Tibial nerve (tissue), 4 donors: ENCODE measurements around the gene IFI44L. TPM values are rescaled to one million over a fixed set of nuclear protein-coding genes. Genes with fewer than 3 reads are reported as not detected.

Experiments used
- DNase-seq, 2 donors: peaks; one replicate each; pipeline ENCODE4 v3.0.0-alpha.2; 2019; ENCODE audit warnings: low spot score in 2 of 2
- H3K27ac ChIP-seq, 4 donors: fragments of 200-600 bp; sonication (generic) in 3 of 4; one replicate each; pipeline ENCODE4 v1.5.1; 2017 to 2019; ENCODE audit warnings: mild to moderate bottlenecking in 1 of 4
- H3K27me3 ChIP-seq, 2 donors: fragments of 200-600 bp; sonication (generic) in 1 of 2; one replicate each; pipeline versions ENCODE4 v1.5.1 to v1.6.0; 2017 to 2019
- H3K36me3 ChIP-seq, 3 donors: fragments of 200-600 bp; sonication (generic); one replicate each; pipeline ENCODE4 v1.5.1; 2018 to 2019
- H3K4me1 ChIP-seq, 4 donors: fragments of 200-600 bp; sonication (generic) in 3 of 4; one replicate each; pipeline ENCODE4 v1.5.1; 2017 to 2019
- H3K4me3 ChIP-seq, 4 donors: fragments of 200-600 bp; sonication (generic) in 3 of 4; one replicate each; pipeline ENCODE4 v1.5.1; 2017 to 2019; ENCODE audit warnings: mild to moderate bottlenecking in 1 of 4, moderate library complexity in 1 of 4
- H3K9me3 ChIP-seq, 4 donors: fragments of 200-600 bp; sonication (generic) in 3 of 4; one replicate each; pipeline ENCODE4 v1.5.1; 2017 to 2019
- EP300 ChIP-seq, 2 donors: sonication (generic); formaldehyde crosslinking; IDR thresholded peaks; one replicate each; pipeline ENCODE4 v1.6.1; 2017; ENCODE audit warnings: antibody characterized with exemption in 2 of 2, mild to moderate bottlenecking in 1 of 2
- POLR2A ChIP-seq, 2 donors: fragments of 450-650 bp; IDR thresholded peaks; one replicate each; pipeline ENCODE4 v1.6.1; 2017; ENCODE audit warnings: antibody characterized with exemption in 2 of 2, mild to moderate bottlenecking in 2 of 2, moderate library complexity in 2 of 2
- whole genome bisulfite sequencing, 2 donors: methylation state at CpG; one replicate each; pipeline ENCODE4 v1.1.5; 2018; 5-methylcytosine and 5-hydroxymethylcytosine counted together
- total RNA-seq, 4 donors: library from RNA; depleted of rRNA; stranded (reverse); fragments of >200 nt; gene quantifications; one replicate each; pipeline ENCODE4 v1.1.0, GENCODE V29; 2016
- TF ChIP-seq, protein P1 (sequence below), 5 experiments: fragments of 200-600 bp in 3 of 5; fragments of 450-650 bp in 2 of 5; sonication (generic) in 3 of 5; IDR thresholded peaks; one replicate each; pipeline ENCODE4 v1.5.1; 2016 to 2019; ENCODE audit warnings: antibody characterized with exemption in 5 of 5, mild to moderate bottlenecking in 3 of 5, moderate library complexity in 2 of 5

The IFI44L gene
- total RNA-seq, 4 donors from 2014 or later: 7.3 to 25.8 (median 13.2) TPM

- no peak overlapping the region for H3K27ac ChIP-seq
- H3K4me1 ChIP-seq: no peaks in the 10 kb centered on the region
- no peaks in the 10 kb centered on the region for H3K9me3 ChIP-seq
- H3K27me3 ChIP-seq: no peaks in the 10 kb centered on the region
- WGBS, 2 donors: 100% methylated on average over 1 of the region's 1 CpG
- peaks cover 0 to 54% (median 0%) of the 10 kb centered on the region in 3 donors for H3K36me3 ChIP-seq
- H3K4me3 ChIP-seq: no peak overlapping the region
- TF ChIP-seq EP300 (IDR thresholded peaks at IDR 0.05) (no peak), POLR2A (IDR thresholded peaks at IDR 0.05) (no peak)
- TF ChIP-seq, protein P1, sequence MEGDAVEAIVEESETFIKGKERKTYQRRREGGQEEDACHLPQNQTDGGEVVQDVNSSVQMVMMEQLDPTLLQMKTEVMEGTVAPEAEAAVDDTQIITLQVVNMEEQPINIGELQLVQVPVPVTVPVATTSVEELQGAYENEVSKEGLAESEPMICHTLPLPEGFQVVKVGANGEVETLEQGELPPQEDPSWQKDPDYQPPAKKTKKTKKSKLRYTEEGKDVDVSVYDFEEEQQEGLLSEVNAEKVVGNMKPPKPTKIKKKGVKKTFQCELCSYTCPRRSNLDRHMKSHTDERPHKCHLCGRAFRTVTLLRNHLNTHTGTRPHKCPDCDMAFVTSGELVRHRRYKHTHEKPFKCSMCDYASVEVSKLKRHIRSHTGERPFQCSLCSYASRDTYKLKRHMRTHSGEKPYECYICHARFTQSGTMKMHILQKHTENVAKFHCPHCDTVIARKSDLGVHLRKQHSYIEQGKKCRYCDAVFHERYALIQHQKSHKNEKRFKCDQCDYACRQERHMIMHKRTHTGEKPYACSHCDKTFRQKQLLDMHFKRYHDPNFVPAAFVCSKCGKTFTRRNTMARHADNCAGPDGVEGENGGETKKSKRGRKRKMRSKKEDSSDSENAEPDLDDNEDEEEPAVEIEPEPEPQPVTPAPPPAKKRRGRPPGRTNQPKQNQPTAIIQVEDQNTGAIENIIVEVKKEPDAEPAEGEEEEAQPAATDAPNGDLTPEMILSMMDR (IDR thresholded peaks at IDR 0.05): no peak
- DNase-seq: no peak
Observed at GRCh38 chr1:78664763-78665162, 44.5 kb downstream of the IFI44L start.

GRCh38 chr1:78665809-78666208 lies 45.6 kb downstream of the IFI44L start:
- no peak for DNase-seq
- peaks cover 0 to 44% (median 0%) of the 10 kb centered on the region in 3 donors for H3K36me3 ChIP-seq
- no peaks in the 10 kb centered on the region for H3K9me3 ChIP-seq
- no peak overlapping the region for H3K4me3 ChIP-seq
- H3K27ac ChIP-seq: no peak overlapping the region
- H3K4me1 ChIP-seq: no peaks in the 10 kb centered on the region
- no peaks in the 10 kb centered on the region for H3K27me3 ChIP-seq
- WGBS, 2 donors: 93 to 95% methylated on average over 6 of the region's 6 CpGs
- TF ChIP-seq EP300 (IDR thresholded peaks at IDR 0.05) (no peak), POLR2A (IDR thresholded peaks at IDR 0.05) (no peak)
- TF ChIP-seq, protein P1 (IDR thresholded peaks at IDR 0.05): no peak

GRCh38 chr1:78667939-78668338 lies 47.7 kb downstream of the IFI44L start:
- H3K9me3 ChIP-seq: no peaks in the 10 kb centered on the region
- no peaks in the 10 kb centered on the region for H3K4me1 ChIP-seq
- H3K27ac ChIP-seq: no peak overlapping the region
- TF ChIP-seq POLR2A (IDR thresholded peaks at IDR 0.05) (no peak), EP300 (IDR thresholded peaks at IDR 0.05) (no peak)
- TF ChIP-seq, protein P1 (IDR thresholded peaks at IDR 0.05): no peak
- no peak overlapping the region for H3K4me3 ChIP-seq
- WGBS, 2 donors: 79 to 91% methylated on average over 1 of the region's 1 CpG
- no peaks in the 10 kb centered on the region for H3K27me3 ChIP-seq
- peaks cover 0 to 33% (median 0%) of the 10 kb centered on the region in 3 donors for H3K36me3 ChIP-seq
- no peak for DNase-seq

GRCh38 chr1:78668427-78668826 lies 48.2 kb downstream of the IFI44L start:
- Histone ChIP-seq H3K9me3 (no peaks in the 10 kb centered on the region), H3K4me3 (no peak overlapping the region), H3K27me3 (no peaks in the 10 kb centered on the region), H3K4me1 (no peaks in the 10 kb centered on the region), H3K27ac (no peak overlapping the region), H3K36me3 (peaks cover 0 to 33% (median 0%) of the 10 kb centered on the region in 3 donors)
- TF ChIP-seq, protein P1 (IDR thresholded peaks at IDR 0.05): no peak
- TF ChIP-seq POLR2A (IDR thresholded peaks at IDR 0.05) (no peak), EP300 (IDR thresholded peaks at IDR 0.05) (no peak)
- no peak for DNase-seq

DNA sequence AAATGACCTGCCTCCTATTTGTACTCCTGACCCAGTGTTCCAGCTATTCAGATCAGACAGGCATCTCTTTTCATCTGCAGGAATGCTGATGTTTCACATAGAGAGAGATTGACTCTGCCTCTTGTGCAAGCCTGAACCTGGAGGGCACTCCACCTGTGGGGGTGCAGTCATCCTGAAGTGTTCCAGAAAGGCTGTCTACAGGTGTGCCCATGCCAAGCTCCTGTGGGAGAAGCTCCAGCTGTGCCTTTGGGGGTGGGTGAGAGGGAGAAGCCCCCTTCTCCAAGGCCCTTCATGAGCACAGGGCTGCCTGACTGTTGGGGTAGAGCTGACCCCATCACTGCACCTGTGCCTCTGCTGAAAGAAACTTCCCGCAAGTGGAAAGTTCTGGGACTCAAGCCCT lies 52.2 kb downstream of the IFI44L start:
- Histone ChIP-seq H3K36me3 (peaks cover 0 to 18% (median 0%) of the 10 kb centered on the region in 3 donors), H3K4me1 (peaks cover 0 to 7% (median 0%) of the 10 kb centered on the region in 4 donors), H3K27me3 (no peaks in the 10 kb centered on the region), H3K4me3 (no peak overlapping the region), H3K9me3 (no peaks in the 10 kb centered on the region), H3K27ac (no peak overlapping the region)
- 94 to 100% methylated on average over 1 of the region's 1 CpG for WGBS, 2 donors
- TF ChIP-seq EP300 (IDR thresholded peaks at IDR 0.05) (no peak), POLR2A (IDR thresholded peaks at IDR 0.05) (no peak)
- TF ChIP-seq, protein P1 (IDR thresholded peaks at IDR 0.05): no peak
- DNase-seq: no peak
